ENCODE data around the gene PTPRK.
"Not testable (repeated sequence)": the region's sequence is repeated elsewhere in the genome, so short reads cannot be mapped to it uniquely, and the experiment has no call there.

Gene PTPRK

GRCh38 chr6:128443553-128443952, 76.8 kb downstream of the PTPRK start:
- H3K4me3 ChIP-seq (ENCODE audit: low read depth, low read length), result no peak overlapping the region
- H3K9me3 ChIP-seq (ENCODE audit: severe bottlenecking), result no peaks in the 10 kb centered on the region
- H3K27ac ChIP-seq, result no peak overlapping the region
- no peaks in the 10 kb centered on the region for H3K27me3 ChIP-seq (ENCODE audit: insufficient read depth, low read depth, severe bottlenecking)
- no peak for DNase-seq
- no peaks in the 10 kb centered on the region for H3K36me3 ChIP-seq
- TF ChIP-seq, protein P1, sequence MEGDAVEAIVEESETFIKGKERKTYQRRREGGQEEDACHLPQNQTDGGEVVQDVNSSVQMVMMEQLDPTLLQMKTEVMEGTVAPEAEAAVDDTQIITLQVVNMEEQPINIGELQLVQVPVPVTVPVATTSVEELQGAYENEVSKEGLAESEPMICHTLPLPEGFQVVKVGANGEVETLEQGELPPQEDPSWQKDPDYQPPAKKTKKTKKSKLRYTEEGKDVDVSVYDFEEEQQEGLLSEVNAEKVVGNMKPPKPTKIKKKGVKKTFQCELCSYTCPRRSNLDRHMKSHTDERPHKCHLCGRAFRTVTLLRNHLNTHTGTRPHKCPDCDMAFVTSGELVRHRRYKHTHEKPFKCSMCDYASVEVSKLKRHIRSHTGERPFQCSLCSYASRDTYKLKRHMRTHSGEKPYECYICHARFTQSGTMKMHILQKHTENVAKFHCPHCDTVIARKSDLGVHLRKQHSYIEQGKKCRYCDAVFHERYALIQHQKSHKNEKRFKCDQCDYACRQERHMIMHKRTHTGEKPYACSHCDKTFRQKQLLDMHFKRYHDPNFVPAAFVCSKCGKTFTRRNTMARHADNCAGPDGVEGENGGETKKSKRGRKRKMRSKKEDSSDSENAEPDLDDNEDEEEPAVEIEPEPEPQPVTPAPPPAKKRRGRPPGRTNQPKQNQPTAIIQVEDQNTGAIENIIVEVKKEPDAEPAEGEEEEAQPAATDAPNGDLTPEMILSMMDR (IDR thresholded peaks at IDR 0.05; ENCODE audit: low read depth, low read length), result no peak

- Histone ChIP-seq H3K27ac (no peak overlapping the region), H3K4me3 (ENCODE audit: low read depth, low read length) (no peak overlapping the region), H3K9me3 (ENCODE audit: severe bottlenecking) (no peaks in the 10 kb centered on the region), H3K36me3 (no peaks in the 10 kb centered on the region), H3K27me3 (ENCODE audit: insufficient read depth, low read depth, severe bottlenecking) (no peaks in the 10 kb centered on the region)
- TF ChIP-seq, protein P1 (IDR thresholded peaks at IDR 0.05; ENCODE audit: low read depth, low read length), result no peak
- no peak for DNase-seq
These were observed 80.8 kb downstream of the PTPRK start for GRCh38 chr6:128439627-128440026.

DNA sequence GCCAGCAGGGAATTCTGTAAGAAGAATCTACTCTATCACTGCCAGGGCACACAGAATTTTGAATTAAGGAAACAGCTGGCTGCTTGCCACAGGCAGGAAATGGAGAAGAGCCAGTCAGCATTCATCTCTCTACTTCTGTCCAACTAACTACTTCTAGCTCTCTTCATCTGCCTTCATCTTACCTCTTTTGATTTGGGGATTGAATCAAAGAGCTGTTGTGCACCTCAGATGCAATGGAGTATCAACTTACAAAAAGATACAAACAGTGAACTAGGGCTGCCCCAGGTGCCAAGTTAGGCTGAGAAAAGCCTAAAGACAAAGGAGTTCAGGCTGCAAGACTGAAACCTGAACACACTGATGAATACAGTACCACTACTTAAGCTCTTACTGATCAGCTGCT, 82.0 kb downstream of the PTPRK start:
- H3K27ac ChIP-seq, result no peak overlapping the region
- no peaks in the 10 kb centered on the region for H3K36me3 ChIP-seq
- no peaks in the 10 kb centered on the region for H3K9me3 ChIP-seq (ENCODE audit: severe bottlenecking)
- TF ChIP-seq, protein P1 (IDR thresholded peaks at IDR 0.05; ENCODE audit: low read depth, low read length), result no peak
- no peaks in the 10 kb centered on the region for H3K27me3 ChIP-seq (ENCODE audit: insufficient read depth, low read depth, severe bottlenecking)
- H3K4me3 ChIP-seq (ENCODE audit: low read depth, low read length), result no peak overlapping the region
- DNase-seq, result no peak

DNA sequence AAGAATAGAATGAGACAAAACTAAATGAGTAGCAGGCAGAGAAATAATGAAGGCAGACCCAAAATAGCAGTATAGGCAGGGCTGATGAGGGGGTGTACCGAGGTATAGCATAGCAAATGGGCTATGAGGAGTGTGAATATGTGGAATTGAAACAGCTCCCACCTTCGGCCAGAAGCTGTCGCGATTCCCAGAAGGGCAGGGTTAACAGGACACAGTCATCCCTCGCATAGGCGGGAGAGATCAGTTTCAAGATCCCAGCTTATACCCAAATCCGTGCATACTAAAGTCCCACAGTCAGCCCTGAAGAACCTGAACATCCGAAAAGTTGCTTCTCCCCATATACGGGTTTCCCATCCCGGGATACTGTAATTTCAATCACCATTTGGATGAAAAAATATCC, 82.7 kb downstream of the PTPRK start:
- Histone ChIP-seq H3K9me3 (ENCODE audit: severe bottlenecking) (no peaks in the 10 kb centered on the region), H3K4me3 (ENCODE audit: low read depth, low read length) (no peak overlapping the region), H3K27ac (no peak overlapping the region), H3K27me3 (ENCODE audit: insufficient read depth, low read depth, severe bottlenecking) (no peaks in the 10 kb centered on the region), H3K36me3 (no peaks in the 10 kb centered on the region)
- no peak for DNase-seq
- TF ChIP-seq, protein P1 (IDR thresholded peaks at IDR 0.05; ENCODE audit: low read depth, low read length), result no peak

GRCh38 chr6:128434752-128435151, 85.6 kb downstream of the PTPRK start:
- not testable (repeated sequence) for H3K9me3 ChIP-seq (ENCODE audit: severe bottlenecking)

GRCh38 chr6:128432394-128432793, 88.0 kb downstream of the PTPRK start:
- TF ChIP-seq, protein P1 (IDR thresholded peaks at IDR 0.05; ENCODE audit: low read depth, low read length), result no peak
- DNase-seq, result no peak
- Histone ChIP-seq H3K27me3 (ENCODE audit: insufficient read depth, low read depth, severe bottlenecking) (no peaks in the 10 kb centered on the region), H3K36me3 (no peaks in the 10 kb centered on the region), H3K9me3 (ENCODE audit: severe bottlenecking) (no peaks in the 10 kb centered on the region), H3K4me3 (ENCODE audit: low read depth, low read length) (no peak overlapping the region), H3K27ac (no peak overlapping the region)

More at GRCh38 chr6:128434752-128435151, 85.6 kb downstream of the PTPRK start:
- not testable (repeated sequence) for H3K36me3 ChIP-seq; H3K27me3 ChIP-seq (ENCODE audit: insufficient read depth, low read depth, severe bottlenecking); H3K4me3 ChIP-seq (ENCODE audit: low read depth, low read length); H3K27ac ChIP-seq; DNase-seq
